HTR-8/SVneo (cell line): ENCODE data around the gene CHST12.
"Not testable (repeated sequence)": the region's sequence is repeated elsewhere in the genome, so short reads cannot be mapped to it uniquely, and the experiment has no call there.

Experiments used
- DNase-seq: peaks from one replicate; pipeline ENCODE4 v3.0.0; 2011; ENCODE audit warnings: low spot score, mixed read lengths; ENCODE audit not compliant: insufficient read length
- FAIRE-seq: peaks from 2 replicates; lab custom pipeline; 2011; peaks lifted over from hg19 to GRCh38; lab: Jason Lieb, UNC

Gene CHST12

DNA sequence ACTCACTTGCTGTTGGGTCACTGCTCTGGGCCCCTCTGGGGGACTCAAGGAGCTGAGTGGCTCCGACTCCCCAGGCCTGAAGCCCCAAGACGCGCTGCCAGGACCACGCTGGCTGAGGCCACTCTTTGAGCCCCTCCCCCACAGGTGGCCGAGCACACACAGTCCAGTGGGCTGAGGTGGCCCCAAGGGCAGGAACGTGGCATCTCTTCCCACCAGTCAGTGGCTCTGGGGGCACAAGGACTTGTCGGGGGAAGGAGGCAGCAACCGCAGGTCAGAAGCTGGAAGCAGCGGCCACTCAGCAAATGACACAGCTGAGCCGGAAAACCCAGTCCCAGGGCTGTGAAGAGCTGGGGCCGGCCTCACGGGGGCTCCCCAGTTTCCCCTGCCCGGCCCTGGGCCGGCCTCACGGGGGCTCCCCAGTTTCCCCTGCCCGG lies 48.7 kb downstream of the CHST12 start:
- no peak for FAIRE-seq
- DNase-seq = no peak

DNA sequence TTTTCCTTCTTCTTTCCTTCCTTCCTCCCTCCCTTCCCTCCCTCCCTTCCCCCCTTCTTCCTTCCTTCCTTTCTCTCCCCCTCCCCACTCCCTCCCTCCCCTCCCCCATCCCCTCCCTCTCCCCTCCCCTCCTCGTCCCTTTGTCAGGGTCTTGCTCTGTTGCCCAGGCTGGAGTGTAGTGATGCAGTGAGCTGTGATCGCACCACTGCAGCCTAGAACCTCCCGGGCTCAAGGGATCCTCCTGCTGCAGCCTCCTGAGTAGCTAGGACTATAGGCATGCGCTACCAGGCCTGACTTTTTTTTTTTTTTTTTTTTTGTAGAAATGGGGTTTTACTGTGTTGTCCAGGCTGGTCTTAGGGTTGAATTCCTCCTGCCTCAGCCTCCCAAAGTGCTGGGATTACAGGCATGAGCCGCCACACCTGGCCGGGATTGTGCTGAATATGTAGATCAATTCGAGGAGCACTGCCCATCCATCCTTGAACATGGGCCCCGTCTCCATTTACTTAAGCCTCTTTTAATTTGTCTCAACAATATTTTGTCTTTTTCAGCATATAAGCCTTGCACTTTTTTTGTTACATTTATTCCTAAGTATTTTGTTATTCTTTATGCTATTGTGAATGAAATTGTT lies 49.3 kb downstream of the CHST12 start:
- no peak for DNase-seq
- FAIRE-seq = no peak

DNA sequence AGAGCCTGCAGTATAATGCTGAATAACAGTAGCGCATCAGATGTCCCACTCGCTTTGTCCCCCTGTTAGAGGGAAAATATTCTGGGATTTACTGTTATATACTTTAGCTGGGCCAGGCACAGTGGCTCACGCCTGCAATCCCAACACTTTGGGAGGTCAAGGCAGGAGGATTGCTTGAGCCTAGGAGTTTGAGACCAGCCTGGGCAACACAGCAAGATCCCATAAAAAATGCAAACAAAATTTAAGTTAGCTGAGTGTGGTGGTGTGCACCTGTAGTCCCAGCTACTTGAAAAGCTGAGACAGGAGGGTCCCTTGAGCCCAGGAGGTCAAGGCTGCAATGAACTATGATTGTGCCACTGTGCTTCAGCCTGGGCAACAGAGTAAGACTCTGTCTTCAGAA lies 50.4 kb downstream of the CHST12 start:
- not testable (repeated sequence) for DNase-seq, FAIRE-seq

DNA sequence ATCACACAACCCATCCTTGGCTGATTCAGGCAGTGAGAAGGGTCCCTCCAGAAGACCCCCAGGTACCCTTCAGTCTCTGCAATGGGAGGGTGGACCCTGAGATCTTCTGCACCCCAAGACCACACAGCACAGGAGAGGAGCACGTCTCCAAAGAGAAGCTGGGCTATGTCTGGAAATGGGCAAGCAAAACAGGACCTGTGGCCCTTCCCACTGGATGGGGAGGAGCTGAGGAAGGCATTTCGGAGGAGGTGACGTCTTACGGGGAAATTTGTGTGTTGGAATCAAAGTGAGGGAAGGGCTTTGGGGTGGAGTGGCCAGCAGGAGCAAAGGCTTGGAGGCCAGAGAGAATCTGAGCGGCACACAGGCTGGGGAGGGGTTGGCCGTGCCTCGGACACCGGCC lies 56.3 kb downstream of the CHST12 start:
- no peak for DNase-seq
- FAIRE-seq = no peak

DNA sequence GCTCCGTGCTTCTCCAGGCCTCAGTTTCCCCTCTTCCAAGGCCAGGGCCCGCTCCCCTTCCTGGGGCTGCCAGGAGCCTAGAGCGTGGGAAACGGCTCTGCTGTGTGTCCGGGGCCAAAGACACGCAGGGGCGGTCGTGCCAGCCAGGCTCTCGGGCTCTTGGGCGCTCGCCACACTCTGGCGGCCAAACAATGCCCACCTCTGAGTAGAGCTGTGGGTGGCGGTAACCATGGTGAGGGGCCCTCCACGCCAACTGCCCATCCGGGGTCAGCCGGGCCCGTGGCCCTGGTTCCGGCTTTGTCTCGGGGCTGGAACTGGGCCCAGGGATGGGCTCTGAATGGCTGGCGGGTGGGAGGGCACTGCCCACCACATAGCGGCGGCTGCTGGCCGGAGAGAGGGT lies 56.8 kb downstream of the CHST12 start:
- DNase-seq = no peak
- no peak for FAIRE-seq

DNA sequence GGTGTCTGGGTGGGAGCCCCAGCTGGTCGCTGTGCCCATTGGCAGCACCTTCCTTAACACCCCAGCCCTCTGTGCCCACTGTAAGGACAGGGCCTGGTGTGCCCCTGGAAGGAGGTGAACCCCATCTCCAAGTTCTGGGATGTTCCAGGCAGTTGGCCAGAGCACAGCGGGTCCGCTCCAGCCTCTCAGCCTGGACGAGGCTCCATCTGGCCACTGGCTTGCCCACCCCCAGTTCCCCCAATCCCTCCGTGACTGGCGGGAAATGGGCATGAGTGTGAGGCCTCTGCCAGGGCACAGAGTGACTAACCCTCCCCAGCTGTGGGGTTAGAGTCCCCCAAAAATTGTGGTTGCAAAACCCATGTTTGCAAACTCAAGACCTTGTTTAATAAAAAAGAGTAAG lies 57.2 kb downstream of the CHST12 start:
- FAIRE-seq (no peak), DNase-seq (no peak)

DNA sequence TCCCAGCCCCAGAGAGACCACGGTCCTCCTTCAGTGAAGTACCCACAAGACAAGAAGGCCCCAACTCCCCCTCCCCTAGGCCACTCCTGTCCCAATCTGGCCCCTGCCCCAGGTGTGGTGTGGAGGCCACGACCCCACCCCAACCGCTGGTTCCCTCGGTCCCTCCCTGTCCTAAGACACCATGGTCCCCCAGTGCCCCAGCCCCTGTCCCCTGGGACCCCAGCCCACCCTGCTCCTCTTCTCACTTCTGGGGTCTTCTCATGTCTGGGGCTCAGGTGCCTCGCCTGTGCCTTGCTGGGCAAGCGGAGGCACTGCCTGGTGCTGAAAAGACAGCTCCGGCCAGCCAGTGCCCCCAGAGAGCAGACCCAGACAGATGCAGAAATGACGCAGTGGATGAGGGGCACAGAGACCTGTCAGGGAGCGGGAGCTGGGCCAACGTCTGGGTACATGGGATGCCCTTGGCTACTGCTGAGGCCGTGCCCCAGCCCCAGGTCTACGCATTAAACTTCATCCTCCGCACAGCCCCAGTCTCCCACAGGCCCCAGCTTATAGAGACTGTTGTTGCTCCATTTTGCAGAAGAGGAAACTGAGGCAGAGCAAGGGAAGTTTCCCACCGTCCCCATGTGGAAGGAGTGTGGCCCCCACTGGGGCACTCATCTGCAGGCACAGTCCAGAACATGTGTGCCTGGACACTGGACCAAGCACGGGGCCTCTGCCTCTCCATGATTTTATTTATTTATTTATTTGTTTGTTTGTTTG lies 58.0 kb downstream of the CHST12 start:
- no peak for FAIRE-seq
- DNase-seq = no peak

DNA sequence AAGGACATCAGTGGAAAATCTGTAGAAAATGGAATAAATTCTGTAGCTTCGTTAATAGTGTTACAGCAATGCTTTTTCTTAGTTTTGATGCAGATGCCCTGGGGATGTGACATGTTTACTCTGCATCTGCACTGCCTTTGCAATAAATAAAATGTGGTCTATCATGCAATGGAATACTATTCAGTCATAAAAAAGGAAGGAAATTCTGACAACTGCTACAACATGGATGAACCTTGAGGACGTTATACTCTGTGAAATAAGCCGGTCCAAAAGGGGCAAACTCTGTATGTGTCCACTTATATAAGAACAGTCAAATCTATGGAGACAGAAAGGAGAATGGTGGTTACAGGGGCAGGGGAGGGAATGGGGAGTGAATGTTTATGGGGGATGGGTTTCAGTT lies 59.3 kb downstream of the CHST12 start:
- FAIRE-seq (no peak), DNase-seq (no peak)

DNA sequence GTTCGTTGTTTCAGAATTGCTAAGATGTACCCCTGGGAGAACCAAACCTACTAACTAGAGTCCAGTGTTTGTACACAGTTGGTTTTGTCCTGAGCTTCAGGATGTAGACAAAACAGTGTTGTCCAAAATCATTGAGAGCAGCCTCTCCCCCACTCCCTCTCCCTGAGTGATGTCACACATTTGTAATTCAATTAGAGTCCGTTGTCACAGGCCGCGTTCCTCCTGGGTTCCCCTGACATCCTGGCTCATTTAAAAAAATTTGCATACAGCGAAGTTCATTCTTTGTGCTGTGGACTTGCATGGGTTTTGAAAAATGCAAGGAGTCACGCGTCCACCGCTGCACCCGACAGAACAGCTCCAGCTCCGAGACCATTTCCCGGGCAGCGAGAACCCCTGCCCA lies 62.5 kb downstream of the CHST12 start:
- FAIRE-seq = no peak

DNA sequence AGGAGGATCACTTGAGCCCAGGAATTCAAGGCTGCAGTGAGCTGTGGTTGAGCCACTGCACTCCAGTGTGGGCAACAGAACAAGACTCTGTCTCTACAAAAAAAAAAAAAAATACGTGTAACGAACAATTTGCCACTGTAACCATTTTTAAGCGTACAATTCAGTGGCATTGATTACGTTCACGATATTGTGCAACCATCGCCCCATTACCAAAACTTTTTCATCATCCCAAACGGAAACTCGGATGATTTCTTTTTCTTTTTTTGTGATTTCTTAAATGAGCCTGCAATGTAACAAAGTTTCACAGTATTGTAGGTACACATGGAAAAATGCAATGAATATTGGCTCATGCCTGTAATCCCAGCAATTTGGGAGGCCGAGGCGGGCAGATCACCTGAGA lies 63.3 kb downstream of the CHST12 start:
- FAIRE-seq (no peak), DNase-seq (no peak)

More for the DNA sequence above, 62.5 kb downstream of the CHST12 start:
- no peak for DNase-seq

DNA sequence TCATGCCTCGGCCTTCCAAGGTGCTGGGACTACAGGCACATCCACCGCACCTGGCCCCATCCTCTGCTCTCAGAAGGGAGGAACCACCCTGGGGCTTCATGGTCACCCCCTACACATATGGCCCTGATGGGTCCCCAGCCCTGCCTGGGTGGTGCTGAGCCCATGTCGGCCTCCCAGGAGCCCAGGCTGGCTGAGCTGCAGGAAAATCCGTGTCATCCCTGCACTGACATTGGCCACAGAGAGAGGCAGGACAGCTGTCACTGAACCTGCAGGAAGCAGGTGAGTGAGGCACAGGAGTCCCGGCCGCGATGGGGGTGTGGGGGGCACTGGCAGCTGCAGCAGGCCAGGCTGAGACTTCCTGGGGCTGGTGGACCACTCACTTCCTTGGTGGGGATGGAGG lies 64.8 kb downstream of the CHST12 start:
- no peak for FAIRE-seq
- DNase-seq = no peak

DNA sequence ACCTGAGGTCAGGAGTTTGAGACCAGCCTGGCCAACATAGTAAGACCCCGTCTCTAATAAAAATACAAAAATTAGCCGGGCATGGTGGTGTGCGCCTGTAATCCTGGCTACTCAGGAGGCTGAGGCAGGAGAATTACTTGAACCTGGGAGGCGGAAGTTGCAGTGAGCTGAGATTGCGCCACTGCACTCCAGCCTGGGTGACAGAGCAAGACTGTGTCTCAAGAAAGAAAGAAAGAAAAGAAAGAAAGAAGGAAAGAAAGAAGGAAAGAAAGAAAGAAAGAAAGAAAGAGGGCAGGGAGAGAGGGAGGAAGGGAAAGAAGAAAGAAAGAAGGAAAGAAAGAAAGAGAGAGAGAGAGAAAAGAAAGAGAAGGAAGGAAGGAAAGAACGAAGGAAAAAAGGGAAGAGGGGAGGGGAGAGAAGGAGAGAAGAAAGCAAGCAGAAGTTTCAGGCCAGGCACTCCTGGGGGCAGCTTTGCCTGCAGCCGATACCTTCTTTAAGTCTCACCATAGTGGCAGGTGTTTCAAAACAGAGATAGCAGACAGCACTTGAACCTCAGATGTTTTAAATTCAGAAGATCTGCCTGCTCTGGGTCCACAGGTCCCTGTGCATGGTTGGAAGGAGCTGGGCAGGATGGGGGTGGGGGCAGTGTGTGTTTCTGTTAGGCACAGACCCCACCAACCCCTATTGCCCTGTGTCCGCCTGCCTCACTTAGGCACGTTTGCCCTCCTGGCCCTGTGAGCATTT lies 66.2 kb downstream of the CHST12 start:
- not testable (repeated sequence) for FAIRE-seq, DNase-seq

DNA sequence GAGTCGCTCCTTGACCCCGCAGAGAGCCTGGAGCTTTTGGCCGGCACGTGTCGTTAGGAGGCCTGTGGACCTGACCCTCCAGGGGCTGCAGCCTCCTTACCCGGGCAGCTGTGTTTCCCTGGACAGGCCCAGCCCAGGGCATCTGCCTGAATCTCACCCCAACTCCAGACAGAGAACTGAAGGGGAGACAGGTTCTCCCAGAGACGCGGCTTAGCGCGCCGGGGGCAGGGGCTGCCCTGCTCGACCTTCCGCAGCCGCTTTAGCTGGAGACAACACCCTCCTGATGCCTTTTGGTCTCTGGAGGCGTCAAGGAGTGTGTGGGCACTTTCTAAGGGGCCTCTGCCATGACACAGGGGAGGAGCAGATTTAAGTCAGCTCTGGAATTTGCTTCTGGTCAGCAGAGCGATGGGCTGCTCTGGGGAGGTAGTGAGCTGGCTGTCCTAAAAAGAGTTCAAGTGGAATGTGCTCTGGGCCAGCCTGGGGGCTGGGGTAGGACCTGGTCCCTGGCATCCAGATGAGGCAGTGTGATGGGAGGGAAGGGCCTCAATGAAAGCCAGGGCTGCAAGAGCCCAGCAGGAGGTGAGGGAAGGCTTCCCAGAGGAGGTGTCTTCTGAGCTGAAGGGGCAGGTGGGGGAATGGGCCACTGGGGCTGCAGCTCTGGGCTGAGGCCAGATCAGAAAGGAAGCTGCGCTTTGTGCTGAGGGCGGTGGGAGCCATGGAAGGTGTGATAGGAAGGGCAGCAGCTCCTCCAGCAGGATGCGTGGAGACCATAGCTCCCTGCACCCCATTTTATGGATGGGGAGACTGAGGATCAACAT lies 67.0 kb downstream of the CHST12 start:
- FAIRE-seq (no peak), DNase-seq (no peak)

DNA sequence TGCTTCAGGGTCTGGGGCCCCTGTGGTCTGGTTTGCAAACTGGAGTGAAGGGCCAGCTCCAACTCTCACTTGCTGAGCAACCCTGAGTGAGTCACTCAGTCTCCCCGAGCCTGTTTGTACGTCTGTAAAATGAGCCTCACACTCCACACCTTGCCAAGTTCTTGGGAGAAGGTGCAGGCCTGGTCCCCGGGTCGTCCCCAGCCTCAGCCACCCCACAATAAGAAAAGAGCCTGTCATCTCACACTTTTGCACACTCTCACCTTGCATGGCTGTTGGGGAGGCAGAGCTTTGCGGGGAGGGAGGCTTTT lies 67.6 kb downstream of the CHST12 start:
- FAIRE-seq (no peak), DNase-seq (no peak)

DNA sequence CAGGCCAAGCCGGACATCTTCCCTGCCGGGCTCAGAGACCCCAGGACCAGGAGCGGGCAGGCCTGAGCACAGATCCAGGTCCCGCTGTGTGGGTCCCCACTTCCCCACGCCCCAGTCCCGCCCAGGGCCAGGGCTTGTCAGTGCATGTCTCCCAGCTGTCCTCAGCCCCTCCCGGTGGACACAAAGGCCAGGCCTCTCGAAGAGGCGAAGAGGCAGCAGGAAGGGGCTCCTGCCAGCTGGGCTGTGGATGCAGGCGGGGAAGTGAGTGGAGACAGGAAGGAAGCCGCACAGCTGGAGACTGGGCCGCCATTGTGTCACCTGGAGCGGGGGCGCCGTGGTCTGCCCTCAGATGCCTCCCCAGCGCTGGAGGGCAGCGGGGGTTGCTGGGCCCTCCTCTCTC lies 68.0 kb downstream of the CHST12 start:
- no peak for DNase-seq

DNA sequence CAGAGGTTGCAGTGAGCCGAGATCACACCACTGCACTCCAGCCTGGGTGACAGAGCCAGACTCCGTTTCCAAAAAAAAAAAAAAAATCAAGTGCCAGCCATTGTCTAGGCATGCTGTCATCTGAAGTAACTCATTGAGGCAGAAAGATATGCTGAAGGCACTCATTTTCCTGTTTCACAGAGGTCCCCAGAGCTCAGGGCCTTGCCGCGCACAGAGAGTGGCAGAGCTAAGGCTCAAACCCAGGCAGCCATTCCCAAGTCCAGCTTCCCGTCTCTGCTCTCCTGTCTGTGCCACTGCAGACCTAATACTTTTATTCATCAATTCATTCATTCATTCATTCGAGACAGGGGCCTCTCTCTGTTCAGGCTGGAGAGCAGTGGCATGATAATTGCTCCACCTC lies 69.3 kb downstream of the CHST12 start:
- DNase-seq (no peak), FAIRE-seq (no peak)

More for the DNA sequence above, 68.0 kb downstream of the CHST12 start:
- no peak for FAIRE-seq

DNA sequence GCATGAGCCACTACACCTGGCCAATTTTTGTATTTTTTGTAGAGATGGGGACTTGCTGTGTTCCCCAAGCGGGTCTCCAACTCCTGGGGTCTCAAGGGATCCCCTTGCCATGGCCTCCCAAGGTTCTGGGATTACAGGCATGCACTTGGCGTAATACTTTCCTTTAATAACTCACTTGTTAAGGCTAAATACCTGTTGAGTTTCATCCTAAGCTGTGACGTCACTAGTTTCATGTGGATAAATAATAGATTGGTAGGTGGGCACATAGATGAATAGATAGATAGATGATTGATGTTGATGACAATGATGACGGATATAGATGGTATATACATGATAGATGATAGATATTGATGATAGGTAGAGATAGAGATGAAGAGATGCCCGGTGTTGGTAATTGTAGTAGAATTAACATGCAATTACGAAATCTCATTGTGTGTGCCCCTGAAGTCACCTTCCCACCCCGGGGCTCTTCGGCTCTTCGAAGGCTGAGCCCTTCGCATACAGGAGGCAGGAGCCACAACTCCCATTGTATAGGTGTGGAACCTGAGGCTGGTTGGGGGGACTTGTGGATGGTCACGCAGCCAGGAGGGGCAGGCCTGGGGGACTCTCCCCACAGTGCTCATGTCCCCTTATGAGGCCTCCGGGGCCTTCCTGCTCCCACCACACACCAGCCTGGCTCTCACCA lies 70.2 kb downstream of the CHST12 start:
- FAIRE-seq (no peak), DNase-seq (no peak)

DNA sequence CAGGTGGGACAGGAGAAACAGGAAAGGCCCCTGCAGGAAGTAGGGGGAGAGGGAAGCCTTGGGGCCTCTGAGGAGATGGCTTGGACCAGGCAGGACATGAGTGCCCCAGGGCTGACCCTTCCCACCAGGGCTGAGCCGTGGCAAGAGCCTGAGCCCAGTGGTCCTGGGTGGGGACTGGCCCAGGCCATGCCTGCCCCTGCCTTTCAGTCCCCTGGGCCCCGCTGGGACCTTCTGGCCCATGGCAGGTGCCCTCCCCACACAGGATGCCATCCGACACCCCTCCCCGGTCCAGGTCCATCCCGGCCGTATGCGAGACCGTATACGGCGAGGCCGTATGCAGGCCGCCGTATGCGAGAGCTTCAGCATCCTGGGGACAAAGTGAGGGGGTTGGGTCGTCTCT lies 70.8 kb downstream of the CHST12 start:
- DNase-seq (no peak), FAIRE-seq (no peak)

DNA sequence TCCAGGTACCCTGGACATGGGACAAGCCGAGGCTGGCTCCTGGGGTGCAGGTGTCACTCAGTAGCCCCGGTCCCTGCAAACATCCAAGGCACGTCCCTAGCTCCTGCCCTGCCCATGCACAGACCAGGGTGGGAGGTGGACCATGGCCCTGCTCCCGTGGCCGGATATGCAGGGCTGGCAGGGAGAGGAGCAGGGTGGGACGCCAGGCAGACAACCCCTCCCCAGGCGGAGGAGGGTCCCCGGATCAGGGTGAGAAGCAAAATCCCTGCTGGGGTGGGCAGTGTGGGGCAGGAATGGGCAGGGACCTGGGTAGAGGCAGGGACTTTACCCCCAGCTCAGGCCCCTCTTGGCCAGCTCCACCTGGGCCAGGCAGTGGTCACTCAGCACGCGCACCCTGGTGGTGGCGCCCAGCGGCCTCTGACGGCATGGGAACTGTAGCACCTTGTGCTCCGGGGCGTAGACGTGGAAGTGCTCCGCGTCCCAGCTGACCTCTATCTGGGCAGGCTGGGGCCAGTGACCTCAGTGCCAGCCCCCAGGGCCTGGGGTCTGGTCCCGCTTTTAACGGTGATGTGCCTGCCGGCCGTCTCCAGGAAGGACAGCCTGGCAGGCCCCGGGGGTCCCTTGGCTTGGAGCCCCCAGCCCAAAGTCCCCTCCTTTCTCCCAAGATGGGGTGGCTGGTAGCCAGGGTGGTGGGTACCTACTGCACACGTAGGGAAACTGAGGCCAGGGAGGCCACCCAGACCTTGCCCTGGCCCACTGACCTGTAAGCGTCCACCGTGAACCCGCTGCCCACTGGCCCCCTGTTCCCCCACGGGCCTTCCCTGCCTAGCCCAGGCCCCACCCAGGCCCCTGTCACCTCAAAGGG lies 71.6 kb downstream of the CHST12 start:
- DNase-seq = no peak
- FAIRE-seq = no peak
